ENCODE measurements around the gene SEC22C. TPM values are rescaled to one million over a fixed set of nuclear protein-coding genes. Genes with fewer than 3 reads are reported as not detected.

Gene SEC22C
- total RNA-seq, 1 donor from 2014 or later: 73.3 TPM

- Histone ChIP-seq H3K27me3 (ENCODE audit: control insufficient read depth, insufficient read depth, low read length) (no peaks in the 10 kb centered on the region), H3K36me3 (ENCODE audit: control insufficient read depth, insufficient read depth, low read length) (no peaks in the 10 kb centered on the region), H3K4me3 (ENCODE audit: low read depth, low read length) (no peak overlapping the region)
- TF ChIP-seq CTCF (IDR thresholded peaks at IDR 0.05; ENCODE audit: insufficient read depth, low read length, poor library complexity, severe bottlenecking): no peak
- no peak for DNase-seq (ENCODE audit: low read depth)
Observed at GRCh38 chr3:42595682-42596081, 13.9 kb upstream of the SEC22C start.

GRCh38 chr3:42593635-42594034, 11.9 kb upstream of the SEC22C start:
- Histone ChIP-seq H3K4me3 (ENCODE audit: low read depth, low read length) (no peak overlapping the region), H3K36me3 (ENCODE audit: control insufficient read depth, insufficient read depth, low read length) (no peaks in the 10 kb centered on the region), H3K27me3 (ENCODE audit: control insufficient read depth, insufficient read depth, low read length) (no peaks in the 10 kb centered on the region)
- TF ChIP-seq CTCF (IDR thresholded peaks at IDR 0.05; ENCODE audit: insufficient read depth, low read length, poor library complexity, severe bottlenecking): no peak
- no peak for DNase-seq (ENCODE audit: low read depth)

GRCh38 chr3:42591811-42592210, 10.0 kb upstream of the SEC22C start:
- no peak for DNase-seq (ENCODE audit: low read depth)
- Histone ChIP-seq H3K36me3 (ENCODE audit: control insufficient read depth, insufficient read depth, low read length) (no peaks in the 10 kb centered on the region), H3K27me3 (ENCODE audit: control insufficient read depth, insufficient read depth, low read length) (no peaks in the 10 kb centered on the region), H3K4me3 (ENCODE audit: low read depth, low read length) (peak overlapping the region; percentile 58)
- no peak for TF ChIP-seq CTCF (IDR thresholded peaks at IDR 0.05; ENCODE audit: insufficient read depth, low read length, poor library complexity, severe bottlenecking)

GRCh38 chr3:42590989-42591756, 9.4 kb upstream of the SEC22C start:
- H3K27me3 ChIP-seq (ENCODE audit: control insufficient read depth, insufficient read depth, low read length): no peaks in the 10 kb centered on the region
- peak overlapping the region; percentile 58 for H3K4me3 ChIP-seq (ENCODE audit: low read depth, low read length)
- DNase-seq (ENCODE audit: low read depth): no peak
- H3K36me3 ChIP-seq (ENCODE audit: control insufficient read depth, insufficient read depth, low read length): no peaks in the 10 kb centered on the region
- TF ChIP-seq CTCF (IDR thresholded peaks at IDR 0.05; ENCODE audit: insufficient read depth, low read length, poor library complexity, severe bottlenecking): no peak

GRCh38 chr3:42589382-42590109, 7.8 kb upstream of the SEC22C start:
- TF ChIP-seq CTCF (IDR thresholded peaks at IDR 0.05; ENCODE audit: insufficient read depth, low read length, poor library complexity, severe bottlenecking): no peak
- Histone ChIP-seq H3K36me3 (ENCODE audit: control insufficient read depth, insufficient read depth, low read length) (no peaks in the 10 kb centered on the region), H3K4me3 (ENCODE audit: low read depth, low read length) (no peak overlapping the region), H3K27me3 (ENCODE audit: control insufficient read depth, insufficient read depth, low read length) (no peaks in the 10 kb centered on the region)
- no peak for DNase-seq (ENCODE audit: low read depth)
